NCI-H187 treated with DMSO at 0.1 percent for 48 hours (cell line): ENCODE measurements around the gene CCNO.

Experiments
- DNase-seq: peaks from one replicate; lab custom pipeline; 2025; lab: John Stamatoyannopoulos, UW

The CCNO gene

GRCh38 chr5:55222985-55223811 lies 10.2 kb downstream of the CCNO start:
- no peak for DNase-seq

GRCh38 chr5:55222092-55222984 lies 11.1 kb downstream of the CCNO start:
- DNase-seq: no peak

- no peak for DNase-seq
These were observed 12.8 kb downstream of the CCNO start for GRCh38 chr5:55220433-55221185.

- no peak for DNase-seq
These were observed 13.6 kb downstream of the CCNO start for GRCh38 chr5:55219770-55220169.

- no peak for DNase-seq
These were observed 14.4 kb downstream of the CCNO start for GRCh38 chr5:55218967-55219366.

- DNase-seq: no peak
These were observed 22.1 kb downstream of the CCNO start for GRCh38 chr5:55211184-55211874.

GRCh38 chr5:55205001-55205400 lies 28.4 kb downstream of the CCNO start:
- DNase-seq: no peak

GRCh38 chr5:55191165-55191564 lies 42.2 kb downstream of the CCNO start:
- DNase-seq: no peak

GRCh38 chr5:55188656-55189540 lies 44.5 kb downstream of the CCNO start:
- peak; percentile 25 for DNase-seq

- DNase-seq: no peak
These were observed 46.0 kb downstream of the CCNO start for GRCh38 chr5:55187370-55187769.
